RPMI8226 (cell line): ENCODE measurements around the gene LPP.

Experiments used
- DNase-seq: peaks from one replicate; pipeline ENCODE4 v3.0.0-alpha.2; 2015

Gene LPP

DNA sequence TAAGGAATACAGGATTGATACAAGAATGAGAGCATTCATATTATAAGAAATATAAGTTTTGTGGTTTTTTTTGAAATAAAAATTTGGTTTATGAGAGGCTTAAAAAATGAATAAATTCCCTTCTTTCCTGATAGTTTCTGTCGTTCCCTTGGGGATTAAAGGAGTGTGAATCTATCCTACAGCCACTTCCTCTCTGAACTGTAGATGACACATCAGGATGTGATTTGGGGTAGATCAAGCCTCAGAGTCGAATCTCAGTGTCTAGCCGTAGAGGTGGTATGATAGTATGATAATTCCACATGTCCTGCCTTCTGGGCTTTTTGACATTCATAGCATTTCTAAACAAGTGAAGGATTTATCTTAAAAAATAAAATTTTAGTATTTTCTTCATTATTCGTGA is 343.1 kb downstream of the LPP start:
- DNase-seq, result no peak

DNA sequence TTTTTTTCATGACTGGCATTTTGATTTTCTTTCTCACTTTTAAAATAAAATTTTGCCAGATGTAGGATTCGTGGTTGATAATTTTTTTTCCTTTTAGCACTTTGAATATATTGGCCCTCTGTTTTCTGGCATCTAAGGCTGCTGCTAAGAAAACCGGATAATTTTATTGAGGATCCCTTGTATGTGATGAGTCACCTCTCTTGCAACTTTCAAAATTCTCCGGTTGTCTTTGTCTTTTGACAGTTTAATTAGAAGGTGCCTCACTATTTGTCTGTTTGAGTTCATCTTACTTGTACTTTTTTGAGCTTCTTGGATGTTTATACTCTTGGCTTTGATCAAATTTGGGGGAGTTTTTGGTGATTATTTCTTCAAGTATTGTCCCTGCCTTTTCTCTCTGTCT is 349.7 kb downstream of the LPP start:
- DNase-seq, result no peak

DNA sequence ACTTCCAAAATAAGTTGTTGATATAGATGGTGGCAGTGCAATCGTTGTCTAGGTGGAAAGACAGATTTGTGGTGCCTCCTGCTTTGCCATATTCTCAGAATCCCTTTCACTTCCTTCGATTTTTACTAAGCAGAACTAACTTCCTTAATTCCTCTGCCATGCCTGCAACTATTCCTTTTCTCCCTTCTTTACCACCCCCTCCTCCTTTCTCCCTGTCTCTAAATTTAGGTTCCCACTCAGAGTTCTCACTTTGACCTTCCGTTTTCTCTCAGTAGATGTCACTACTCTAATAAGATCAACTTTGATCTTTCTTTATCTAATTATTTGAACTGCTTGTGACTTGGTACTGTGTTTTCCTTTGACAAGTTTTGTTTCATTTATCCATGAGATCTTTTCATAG is 351.2 kb downstream of the LPP start:
- no peak for DNase-seq

DNA sequence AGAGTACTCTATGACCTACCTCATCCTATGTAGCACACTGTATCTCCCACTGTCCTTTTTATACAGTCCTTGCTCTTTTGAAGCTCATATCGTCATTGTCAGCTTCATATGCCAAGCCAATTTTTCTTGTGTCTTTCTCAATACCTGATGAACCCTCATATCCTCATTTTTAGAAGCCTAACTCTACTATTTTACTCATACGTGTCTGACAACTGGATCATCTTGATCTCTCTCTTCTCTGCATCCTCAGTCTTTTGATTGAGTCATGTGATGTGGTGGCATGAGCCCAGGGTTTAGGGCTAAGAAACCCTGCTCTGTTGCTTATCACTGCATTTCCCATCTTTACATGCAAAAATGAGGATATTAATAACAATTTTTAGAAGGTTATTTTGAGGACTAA is 352.0 kb downstream of the LPP start:
- DNase-seq, result no peak

DNA sequence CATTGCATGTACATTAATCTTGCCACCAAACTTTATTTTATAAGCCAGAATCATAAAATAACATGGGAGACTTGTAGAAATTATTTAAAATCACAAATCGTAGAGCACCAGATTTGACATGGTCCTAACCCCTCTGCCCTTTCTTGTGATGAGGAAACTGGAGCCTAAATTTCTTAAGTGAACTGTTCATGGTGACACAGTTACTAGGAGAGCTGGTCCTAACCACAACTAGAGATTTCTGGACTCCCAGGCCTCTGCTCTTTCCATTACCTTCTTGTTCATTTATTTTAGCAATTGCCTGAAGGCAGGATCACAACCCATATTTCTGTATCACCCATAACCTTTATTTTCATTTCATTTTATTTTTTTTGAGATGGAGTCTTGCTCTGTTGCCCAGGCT is 352.5 kb downstream of the LPP start:
- no peak for DNase-seq

DNA sequence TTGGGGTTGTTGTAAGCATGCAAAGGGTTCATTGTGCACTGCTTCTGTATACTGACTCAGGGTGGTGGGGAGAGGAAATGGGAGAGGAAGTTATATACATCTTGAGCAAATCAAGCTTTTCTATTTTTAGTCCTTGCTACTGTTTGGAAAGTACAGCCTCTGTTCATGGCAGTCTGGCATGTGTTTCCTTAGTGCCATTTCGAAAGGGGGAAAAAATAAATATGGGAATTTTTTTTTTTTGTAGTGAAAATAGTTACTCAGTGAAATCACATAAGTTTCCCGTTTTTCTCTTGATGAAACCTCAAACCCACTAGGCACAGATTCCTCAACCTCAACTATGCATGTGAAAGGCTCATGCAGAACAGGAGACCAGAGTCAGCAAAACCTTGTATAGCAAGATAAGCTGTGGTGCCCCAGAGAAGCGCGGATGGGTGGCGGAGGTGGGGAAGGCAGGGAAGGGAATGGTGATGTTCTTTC is 353.3 kb downstream of the LPP start:
- no peak for DNase-seq

DNA sequence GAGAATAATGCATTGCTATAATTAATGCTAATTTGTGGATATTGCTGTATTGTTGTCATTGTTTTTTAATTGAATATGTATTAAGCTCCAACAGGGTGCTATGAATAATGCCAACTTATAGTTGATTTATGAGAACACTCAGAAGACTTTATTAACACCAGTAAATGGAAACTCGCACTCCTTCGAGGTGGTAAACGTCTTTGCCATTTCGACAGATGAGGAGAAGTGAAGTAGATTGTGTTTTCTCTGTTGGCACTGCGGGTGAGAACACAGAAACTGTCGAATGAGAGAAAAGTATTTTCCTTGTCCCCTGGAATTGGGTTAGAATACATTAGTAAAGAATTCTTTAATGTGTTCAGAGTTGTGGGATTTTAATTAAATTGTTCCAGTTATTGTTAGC is 354.5 kb downstream of the LPP start:
- DNase-seq, result no peak

DNA sequence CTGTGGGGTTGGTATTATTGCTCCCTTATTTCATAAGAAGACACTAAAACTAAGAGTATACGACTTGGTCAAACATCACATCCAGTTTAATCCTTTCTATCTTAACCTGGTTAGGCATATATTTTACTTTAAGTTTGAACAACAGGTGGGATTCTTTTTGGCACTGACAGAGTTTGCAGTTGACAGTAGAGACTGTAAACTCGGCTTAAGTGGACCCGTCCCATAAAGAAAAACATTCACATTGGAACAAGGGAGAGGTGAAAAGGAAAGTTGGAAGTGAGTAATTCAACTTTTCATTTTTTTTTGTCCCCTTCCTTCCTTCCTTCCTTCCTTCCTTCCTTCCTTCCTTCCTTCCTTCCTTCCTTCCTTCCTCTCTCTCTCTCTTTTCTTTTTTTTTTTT is 355.4 kb downstream of the LPP start:
- no peak for DNase-seq

DNA sequence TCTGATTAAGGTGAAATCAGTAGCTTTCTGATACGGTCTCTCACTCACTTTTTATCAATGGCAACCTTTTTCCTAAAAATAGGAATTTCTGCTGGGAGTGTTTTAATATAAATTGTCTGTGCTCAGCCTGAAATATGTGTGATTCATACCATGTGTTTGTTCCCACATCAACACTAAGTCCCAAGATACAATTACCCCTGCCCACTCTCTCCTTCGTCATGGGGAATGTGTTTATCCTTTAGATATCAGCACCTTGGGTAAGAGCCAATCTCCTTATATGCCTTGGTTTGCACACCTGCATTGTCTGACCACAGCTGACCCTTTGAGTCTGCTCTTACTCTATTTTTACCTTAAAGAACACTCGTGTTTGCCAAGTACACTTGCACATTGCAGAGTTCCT is 356.4 kb downstream of the LPP start:
- DNase-seq, result no peak

DNA sequence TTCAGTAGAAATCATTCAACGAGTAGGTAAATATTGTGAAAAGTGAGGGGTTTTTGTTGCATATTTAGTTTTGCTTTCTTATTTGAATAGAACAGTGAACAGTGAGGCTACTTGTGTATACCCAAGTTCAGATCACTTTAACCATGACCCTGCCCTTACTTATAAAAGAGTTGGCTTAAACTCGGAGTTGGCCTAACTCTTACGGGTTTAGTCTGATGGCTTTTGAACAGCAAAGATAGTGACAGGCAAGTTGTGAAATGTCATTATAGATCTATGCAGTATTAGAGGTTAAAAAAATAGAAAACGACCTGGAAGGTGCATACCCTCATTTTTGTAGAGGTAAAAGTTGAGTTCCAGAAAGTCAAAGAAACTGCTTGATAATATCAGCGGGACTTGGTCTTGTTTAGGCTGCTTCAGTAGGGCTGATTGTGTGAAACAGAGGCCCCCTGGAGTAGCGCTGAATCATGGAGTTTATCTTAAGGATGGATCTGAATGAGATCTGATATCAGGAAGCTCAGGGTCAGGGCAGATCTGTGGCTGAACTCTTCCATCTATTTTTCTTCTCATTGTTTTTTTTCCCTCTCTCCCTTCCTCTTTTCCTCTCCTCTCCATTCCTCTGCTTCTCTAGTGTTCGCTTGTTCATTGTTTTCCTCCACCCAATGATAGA is 359.8 kb downstream of the LPP start:
- no peak for DNase-seq

DNA sequence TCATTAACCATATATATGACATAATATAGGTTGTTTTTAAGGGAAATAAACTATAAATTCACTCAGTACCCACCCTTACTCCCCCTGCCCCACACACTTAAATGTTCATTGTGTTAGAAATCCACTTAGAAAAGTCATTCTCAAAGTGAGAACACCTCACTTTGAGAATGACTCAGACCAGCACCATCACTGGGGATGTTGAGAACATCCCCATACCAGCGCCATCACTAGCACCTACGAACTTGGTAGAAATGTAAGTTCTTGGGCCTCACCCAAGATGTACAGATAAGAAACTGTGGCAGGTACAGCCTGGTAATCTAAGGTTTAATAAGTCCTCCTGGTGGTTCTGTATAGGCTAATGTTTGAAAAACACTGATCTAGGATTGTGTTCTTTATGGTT is 362.6 kb downstream of the LPP start:
- DNase-seq, result no peak

DNA sequence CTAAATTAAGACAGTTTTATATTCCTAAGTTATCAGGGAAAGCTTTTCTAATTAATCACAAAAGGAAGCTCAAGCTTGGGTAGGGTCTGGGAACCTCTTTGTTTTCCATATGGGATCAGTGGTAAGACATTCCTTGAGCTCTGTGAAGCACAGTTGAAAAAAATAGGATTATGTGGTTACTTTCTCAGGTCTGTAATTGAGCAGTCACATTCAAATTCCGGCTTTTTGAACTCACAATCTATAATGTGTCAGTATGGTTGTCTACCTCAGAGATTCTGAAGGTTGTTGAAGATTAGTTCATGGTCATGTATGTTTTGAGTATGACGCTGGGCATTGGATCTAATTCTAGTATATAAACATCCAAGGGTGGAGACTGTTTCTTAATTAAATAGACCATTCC is 364.5 kb downstream of the LPP start:
- no peak for DNase-seq

DNA sequence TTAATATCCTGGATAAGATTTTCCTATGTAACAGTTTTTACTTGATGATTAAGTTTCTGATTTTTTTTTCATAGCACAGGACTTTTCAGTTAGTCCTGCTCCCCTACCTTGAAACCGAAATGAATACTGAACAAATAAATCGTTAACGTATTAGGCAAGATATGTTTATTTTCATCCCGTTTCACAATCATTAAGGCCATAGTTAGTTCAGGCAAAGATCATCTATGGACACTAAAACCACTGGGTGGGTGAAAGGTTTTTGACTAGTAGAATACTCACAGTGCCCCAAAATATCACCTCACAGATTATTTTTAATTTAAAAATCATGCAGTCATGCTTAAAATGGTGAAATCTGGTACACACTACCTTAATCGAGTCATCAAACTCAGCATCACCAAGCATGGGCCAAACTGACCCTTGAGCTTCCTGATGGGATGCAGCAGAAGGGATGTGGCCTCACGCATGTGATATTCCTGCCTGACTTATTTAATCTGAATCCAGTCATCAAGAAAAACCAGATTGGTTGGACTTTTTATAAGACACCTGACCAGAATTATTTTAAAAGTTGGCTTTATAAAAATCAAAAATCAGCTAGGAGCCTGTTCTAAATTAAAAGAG is 365.0 kb downstream of the LPP start:
- no peak for DNase-seq

DNA sequence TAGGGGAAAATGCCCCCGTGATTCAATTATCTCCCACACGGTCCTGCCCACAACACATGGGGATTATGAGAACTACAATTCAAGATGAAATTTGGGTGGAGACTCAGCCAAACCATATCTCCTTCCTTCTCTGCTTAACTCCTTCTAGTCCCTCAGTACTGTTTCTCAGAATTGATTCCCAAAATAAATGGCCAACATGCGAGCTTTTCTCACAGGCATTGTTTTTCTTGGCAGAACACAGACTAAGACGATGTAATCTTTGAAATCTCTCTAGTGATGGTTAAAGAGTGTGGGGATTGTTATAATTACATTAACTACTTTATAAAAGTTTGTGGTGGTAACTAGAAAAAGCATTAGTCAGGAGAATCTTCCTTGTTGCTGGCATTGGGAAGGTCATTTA is 366.5 kb downstream of the LPP start:
- no peak for DNase-seq

DNA sequence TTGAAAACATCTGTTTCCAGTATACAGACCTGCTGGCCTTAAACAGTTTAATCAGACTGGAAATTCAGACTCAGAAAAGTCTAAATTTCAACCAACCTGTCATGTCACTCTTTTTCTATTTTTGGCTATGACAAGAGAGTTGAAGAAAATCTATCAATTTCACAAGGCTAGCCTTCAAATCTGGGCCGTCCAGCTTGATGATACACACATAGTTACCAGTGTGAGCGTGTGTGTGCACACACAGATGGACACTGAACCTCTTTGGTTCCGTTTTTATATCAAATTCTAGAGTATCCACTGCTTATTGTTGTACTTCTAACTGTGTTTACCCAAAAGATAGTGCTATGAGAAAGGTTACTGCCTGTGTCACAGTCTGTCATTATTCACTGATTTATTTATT is 368.2 kb downstream of the LPP start:
- DNase-seq, result no peak

DNA sequence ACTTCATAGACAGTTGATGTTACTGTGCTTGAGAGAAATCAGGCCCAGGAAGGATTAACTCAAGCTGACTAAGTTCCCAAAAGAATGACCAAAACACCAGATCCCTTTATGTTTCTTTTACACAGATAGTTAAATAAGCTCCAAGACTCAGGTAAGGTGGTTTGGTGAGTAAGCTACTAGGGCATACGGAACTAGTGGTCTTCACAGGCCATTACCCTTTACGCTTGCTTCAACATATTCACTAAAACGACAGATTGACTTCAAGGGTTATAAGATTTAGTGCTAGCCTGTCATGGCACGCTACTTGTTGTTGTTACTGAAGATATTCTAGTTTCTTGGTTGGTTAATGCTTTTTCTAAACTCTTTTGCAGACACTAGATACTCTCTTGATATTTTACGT is 369.3 kb downstream of the LPP start:
- DNase-seq, result no peak

DNA sequence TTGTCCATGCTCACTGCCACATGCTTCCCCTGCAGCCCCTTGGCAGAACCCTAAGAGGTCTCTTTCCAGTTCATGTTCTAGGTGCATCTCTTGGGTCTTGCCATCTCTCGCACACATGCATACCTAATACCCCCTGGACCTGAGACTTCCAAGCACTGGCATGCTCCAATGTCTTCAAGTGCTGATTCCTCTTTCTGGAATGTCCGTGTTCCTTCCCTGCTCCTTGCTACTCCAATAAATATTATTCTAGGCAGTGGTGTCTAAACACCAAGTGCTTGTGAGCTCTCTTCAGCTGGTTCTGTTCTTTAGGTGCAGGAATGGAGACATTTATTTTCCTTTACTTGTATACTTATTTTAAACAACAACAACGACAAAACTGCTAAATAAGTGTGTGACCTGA is 370.1 kb downstream of the LPP start:
- DNase-seq, result no peak

DNA sequence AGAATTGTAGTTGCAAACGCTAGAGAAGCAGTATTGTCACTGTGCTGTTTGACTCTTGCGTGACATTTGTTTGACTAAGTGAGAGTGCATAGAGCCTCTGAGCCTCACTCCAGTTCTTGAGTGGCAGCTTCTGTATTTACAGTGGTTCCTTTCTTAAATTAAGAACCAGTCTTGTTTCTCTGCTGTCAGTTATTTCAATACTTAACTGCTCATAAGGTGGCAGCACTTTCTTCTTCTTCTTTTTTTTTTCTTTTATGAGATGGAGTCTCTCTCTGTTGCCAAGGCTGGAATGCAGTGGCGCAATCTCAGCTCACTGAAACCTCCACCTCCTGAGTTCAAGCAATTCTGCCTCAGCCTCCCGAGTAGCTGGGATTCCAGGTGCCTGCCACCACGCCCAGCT is 372.1 kb downstream of the LPP start:
- no peak for DNase-seq

DNA sequence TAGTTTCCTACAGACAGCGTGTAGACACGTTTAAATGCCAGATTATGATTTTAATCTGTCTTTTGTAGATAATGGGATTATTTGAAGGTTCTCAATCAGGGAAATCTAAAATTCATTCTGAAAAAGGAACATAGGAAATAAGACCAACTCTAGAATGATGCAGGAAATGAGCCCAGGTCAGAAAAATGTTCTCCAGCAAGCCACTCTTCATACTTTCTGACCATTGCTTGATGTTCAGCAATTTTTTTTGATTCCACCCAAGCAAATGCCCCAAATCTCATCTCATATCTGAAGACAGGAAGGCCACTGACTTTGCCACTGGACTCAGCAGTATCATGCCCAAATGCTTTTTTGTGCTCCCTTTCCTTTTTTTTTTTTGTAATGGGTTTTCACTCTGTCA is 373.4 kb downstream of the LPP start:
- DNase-seq, result no peak

DNA sequence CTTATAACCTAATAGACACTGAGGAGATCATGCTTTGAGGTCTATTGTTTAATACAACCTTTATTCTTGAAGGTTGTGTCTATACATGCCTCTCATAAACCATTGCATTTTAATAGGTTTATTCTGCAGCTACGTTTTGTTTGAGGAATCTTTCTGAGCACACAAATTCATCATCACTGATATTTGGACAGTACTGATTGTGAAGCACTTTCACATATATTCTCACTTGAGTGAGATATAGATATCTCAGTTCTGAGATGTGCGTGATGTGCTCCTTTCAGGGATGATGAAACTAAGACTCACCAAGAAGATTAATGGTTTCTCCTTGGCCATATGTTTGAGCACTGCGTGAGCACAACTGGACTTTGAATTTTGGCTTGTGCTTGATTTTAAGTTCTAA is 374.4 kb downstream of the LPP start:
- DNase-seq, result no peak

DNA sequence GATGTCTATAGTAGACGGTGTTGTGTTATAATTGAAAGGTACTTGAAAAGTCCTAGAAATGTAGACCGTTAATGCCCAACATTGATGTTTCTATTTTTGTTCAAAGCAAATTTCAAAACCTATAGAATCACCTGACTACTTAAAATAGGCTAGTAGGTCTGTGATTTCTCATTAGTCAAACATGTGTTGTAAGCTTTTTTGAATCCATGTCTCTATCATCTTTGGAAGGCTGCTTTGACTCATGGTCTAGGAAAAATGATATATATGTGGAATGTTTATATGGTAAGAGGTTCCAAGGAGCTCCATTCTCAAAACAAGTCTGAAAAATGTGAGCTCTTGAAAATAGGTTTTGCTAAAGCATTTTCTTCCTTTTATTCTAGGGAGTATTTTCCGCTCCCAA is 375.3 kb downstream of the LPP start:
- DNase-seq, result no peak

DNA sequence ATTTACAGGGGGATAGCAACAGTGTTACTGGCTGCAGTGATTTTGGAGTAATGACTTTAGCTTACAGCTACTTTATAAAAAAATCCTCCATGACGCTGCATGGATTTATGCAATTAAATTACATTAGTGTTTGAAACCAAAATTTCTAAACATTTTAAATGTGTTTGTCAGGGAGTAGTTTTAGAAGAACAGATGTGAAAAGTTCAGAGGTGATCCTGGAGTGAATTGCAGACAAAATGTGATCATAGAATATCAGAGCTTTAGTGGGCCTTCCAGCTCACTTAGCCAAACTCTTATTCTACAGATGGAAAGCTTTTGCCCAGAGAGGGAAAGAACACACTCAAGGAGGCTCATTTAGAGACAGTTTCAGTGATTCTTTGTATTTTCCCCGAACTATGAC is 376.3 kb downstream of the LPP start:
- no peak for DNase-seq

DNA sequence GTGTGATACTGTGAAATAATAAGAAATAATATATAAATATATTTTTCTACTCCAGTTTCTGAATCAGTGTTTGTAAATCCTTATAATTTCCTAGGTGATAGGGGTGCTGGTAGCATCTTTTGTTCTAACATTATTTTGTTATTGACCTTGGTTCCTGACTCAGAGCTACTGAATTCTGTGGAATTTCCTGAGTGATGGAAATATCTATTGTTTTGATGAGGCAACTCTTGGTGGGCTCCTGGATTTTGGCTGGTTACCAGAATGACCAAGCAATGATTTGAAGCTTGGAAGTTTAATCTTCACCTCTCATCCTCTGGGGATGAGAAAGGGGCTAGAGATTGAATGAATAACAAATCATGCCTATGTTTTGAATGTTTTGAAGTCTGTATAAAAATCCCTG is 377.3 kb downstream of the LPP start:
- no peak for DNase-seq

DNA sequence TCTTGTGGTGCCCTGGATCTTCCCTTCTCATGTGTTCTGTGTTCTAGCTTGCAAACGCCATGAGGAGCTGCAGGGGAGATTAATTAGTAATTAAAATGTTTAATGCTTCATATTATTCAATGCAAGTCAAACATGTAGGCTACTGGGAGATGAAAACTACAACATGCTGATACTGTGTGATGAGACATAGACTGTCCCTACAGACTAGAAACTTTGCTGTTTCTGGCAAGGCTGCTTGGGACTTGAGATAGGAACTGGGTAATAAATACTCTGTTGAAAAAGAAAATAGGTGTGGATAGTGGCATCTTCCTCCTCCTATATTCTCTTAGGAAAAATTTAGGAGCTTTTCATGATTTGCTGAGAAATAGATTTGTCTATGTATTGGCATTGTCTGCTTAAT is 379.2 kb downstream of the LPP start:
- no peak for DNase-seq

DNA sequence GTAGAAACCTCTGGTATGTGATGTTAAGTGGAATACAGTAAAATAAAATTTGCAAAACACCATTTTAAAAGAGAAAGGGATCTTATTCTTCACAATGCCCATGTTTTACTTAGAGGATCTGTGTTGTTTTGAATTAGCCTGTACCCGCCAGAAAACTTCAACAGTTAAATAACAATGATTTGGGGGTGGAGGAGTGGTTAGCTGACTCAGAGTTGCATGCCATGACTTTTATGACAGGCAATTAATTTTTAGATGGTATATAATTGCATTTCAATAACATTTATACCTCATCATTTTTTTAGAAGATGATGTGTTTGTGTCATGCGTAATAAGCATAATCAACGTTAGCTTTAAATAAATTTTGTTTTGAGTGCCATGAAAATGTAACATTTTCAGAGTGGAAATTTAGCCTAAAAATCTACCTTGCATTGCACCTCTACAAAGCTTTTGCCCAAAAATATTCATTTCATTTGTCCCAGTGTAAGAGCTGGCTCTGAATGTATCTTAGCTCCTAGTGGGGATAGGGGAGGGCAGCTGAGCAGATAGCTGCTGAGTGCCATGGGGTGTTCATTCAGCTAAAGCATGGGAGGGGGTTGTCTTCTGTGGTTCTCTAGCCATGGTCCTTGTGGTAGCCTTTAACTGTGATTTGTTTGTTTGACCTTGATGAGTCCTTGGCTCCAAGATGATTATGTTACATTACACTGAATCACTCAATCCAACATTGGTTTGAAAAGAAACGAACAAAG is 379.8 kb downstream of the LPP start:
- DNase-seq, result no peak
